Spleen (tissue), 7 donors: ENCODE measurements around the gene GALNT12.

Source experiments
- CTCF ChIP-seq, 11 experiments: fragments of 200-600 bp in 7 of 11; fragments of 450-650 bp in 4 of 11; sonication (generic) in 4 of 11; IDR thresholded peaks in 8 of 11; conservative IDR thresholded peaks in 3 of 11; 1 replicate in 7 of 11; 2 replicates in 4 of 11; pipeline versions ENCODE4 v1.4.0 to v1.8.0; 2016 to 2021; ENCODE audit warnings: antibody characterized with exemption in 11 of 11, inconsistent platforms in 4 of 11, mild to moderate bottlenecking in 1 of 11
- POLR2A ChIP-seq, 3 donors: fragments of 450-650 bp; IDR thresholded peaks; one replicate each; pipeline ENCODE4 v1.5.1; 2017; ENCODE audit warnings: antibody characterized with exemption in 3 of 3, mild to moderate bottlenecking in 1 of 3
- donor health status: DM: no; HTN: no; CAD: no; lungs with moderate emphysema.
- donor health status: DM: no; HTN: no; CAD: no.
- donor health status: DM: no; HTN: no; CAD: no.

DNA sequence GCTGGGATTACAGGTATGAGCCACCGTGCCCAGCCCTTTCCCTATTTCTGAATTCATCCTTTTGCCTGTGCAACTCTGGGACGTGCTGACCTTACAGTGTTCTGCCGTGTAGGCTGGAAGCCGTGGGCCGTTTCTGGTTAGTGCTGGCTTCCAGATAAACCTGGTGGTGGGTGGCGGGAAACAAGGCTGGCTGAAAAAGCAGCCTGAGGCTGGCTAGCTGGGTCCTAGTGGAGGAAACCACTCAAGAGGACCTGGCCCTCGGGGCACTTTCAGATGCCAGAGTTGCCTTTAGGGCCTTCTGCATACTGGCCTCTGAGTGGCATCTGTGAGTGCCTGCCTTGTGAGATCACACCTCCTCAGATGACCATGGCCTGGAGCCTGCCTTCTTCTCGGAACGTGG, 26.9 kb downstream of the GALNT12 start:
- TF ChIP-seq CTCF (IDR thresholded peaks at IDR 0.05 in 8 of 11, conservative IDR thresholded peaks at IDR 0.05 in 3 of 11) (no peak), POLR2A (IDR thresholded peaks at IDR 0.05) (no peak)
